ENCODE results near the gene CHMP2A. TPM values are rescaled to one million over a fixed set of nuclear protein-coding genes. Genes with fewer than 3 reads are reported as not detected.

Gene CHMP2A
- total and polyA plus RNA-seq, 2 of the 8 experiments (the other 6 are each of a cell fraction or from before 2014, with no cell fraction given): 70.0 to 132 TPM

DNA sequence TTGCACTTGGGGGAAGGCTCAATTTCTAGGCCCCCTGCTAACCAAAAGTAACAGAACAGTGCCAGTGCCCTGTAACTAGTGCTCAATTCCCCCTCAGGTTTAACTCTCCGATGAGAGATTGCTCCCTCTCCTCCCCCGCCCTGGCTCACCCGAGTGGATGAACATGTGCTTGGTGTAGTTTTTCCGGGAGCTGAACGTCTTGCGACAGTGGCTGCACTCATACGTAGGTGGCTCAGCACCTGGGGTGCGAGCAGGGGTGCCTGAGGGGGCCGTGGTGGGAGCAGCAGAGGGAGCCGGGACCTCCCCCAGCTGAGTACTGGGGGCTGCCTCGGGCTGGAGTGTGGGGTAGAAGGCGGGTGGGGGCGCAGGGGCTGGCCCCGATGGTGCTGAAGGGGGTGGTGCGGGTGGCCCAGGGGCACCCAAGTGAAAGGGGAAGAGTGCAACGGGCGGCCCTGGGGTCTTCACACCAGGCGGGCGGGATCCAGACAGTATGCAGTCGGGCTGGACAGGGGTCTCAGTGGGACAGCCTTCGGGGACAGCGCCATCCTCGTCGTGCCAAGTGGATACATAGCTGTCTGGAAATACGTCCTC is 38.6 kb downstream of the CHMP2A start (continued):
- TF ChIP-seq, protein P1, sequence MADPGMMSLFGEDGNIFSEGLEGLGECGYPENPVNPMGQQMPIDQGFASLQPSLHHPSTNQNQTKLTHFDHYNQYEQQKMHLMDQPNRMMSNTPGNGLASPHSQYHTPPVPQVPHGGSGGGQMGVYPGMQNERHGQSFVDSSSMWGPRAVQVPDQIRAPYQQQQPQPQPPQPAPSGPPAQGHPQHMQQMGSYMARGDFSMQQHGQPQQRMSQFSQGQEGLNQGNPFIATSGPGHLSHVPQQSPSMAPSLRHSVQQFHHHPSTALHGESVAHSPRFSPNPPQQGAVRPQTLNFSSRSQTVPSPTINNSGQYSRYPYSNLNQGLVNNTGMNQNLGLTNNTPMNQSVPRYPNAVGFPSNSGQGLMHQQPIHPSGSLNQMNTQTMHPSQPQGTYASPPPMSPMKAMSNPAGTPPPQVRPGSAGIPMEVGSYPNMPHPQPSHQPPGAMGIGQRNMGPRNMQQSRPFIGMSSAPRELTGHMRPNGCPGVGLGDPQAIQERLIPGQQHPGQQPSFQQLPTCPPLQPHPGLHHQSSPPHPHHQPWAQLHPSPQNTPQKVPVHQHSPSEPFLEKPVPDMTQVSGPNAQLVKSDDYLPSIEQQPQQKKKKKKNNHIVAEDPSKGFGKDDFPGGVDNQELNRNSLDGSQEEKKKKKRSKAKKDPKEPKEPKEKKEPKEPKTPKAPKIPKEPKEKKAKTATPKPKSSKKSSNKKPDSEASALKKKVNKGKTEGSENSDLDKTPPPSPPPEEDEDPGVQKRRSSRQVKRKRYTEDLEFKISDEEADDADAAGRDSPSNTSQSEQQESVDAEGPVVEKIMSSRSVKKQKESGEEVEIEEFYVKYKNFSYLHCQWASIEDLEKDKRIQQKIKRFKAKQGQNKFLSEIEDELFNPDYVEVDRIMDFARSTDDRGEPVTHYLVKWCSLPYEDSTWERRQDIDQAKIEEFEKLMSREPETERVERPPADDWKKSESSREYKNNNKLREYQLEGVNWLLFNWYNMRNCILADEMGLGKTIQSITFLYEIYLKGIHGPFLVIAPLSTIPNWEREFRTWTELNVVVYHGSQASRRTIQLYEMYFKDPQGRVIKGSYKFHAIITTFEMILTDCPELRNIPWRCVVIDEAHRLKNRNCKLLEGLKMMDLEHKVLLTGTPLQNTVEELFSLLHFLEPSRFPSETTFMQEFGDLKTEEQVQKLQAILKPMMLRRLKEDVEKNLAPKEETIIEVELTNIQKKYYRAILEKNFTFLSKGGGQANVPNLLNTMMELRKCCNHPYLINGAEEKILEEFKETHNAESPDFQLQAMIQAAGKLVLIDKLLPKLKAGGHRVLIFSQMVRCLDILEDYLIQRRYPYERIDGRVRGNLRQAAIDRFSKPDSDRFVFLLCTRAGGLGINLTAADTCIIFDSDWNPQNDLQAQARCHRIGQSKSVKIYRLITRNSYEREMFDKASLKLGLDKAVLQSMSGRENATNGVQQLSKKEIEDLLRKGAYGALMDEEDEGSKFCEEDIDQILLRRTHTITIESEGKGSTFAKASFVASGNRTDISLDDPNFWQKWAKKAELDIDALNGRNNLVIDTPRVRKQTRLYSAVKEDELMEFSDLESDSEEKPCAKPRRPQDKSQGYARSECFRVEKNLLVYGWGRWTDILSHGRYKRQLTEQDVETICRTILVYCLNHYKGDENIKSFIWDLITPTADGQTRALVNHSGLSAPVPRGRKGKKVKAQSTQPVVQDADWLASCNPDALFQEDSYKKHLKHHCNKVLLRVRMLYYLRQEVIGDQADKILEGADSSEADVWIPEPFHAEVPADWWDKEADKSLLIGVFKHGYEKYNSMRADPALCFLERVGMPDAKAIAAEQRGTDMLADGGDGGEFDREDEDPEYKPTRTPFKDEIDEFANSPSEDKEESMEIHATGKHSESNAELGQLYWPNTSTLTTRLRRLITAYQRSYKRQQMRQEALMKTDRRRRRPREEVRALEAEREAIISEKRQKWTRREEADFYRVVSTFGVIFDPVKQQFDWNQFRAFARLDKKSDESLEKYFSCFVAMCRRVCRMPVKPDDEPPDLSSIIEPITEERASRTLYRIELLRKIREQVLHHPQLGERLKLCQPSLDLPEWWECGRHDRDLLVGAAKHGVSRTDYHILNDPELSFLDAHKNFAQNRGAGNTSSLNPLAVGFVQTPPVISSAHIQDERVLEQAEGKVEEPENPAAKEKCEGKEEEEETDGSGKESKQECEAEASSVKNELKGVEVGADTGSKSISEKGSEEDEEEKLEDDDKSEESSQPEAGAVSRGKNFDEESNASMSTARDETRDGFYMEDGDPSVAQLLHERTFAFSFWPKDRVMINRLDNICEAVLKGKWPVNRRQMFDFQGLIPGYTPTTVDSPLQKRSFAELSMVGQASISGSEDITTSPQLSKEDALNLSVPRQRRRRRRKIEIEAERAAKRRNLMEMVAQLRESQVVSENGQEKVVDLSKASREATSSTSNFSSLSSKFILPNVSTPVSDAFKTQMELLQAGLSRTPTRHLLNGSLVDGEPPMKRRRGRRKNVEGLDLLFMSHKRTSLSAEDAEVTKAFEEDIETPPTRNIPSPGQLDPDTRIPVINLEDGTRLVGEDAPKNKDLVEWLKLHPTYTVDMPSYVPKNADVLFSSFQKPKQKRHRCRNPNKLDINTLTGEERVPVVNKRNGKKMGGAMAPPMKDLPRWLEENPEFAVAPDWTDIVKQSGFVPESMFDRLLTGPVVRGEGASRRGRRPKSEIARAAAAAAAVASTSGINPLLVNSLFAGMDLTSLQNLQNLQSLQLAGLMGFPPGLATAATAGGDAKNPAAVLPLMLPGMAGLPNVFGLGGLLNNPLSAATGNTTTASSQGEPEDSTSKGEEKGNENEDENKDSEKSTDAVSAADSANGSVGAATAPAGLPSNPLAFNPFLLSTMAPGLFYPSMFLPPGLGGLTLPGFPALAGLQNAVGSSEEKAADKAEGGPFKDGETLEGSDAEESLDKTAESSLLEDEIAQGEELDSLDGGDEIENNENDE (IDR thresholded peaks at IDR 0.05; ENCODE audit: insufficient replicate concordance, low read length): no peak
- TF ChIP-seq, protein P2, sequence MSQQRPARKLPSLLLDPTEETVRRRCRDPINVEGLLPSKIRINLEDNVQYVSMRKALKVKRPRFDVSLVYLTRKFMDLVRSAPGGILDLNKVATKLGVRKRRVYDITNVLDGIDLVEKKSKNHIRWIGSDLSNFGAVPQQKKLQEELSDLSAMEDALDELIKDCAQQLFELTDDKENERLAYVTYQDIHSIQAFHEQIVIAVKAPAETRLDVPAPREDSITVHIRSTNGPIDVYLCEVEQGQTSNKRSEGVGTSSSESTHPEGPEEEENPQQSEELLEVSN (IDR thresholded peaks at IDR 0.05): no peak
- TF ChIP-seq CBX8 (IDR thresholded peaks at IDR 0.05; ENCODE audit: borderline replicate concordance, low read depth, low read length): no peak
- TF ChIP-seq NANOG (IDR thresholded peaks at IDR 0.05; ENCODE audit: insufficient read depth, low read depth, low read length, poor library complexity, severe bottlenecking): no peak

Data from H1 (cell line).